HG03175 (cell line): Measurements from ENCODE around the gene PARD3B.

Experiments used
- ATAC-seq: cut with Tn5 transposase; IDR thresholded peaks from one replicate; pipeline ENCODE4 v1.9.1; 2021; ENCODE audit warnings: mild to moderate bottlenecking, moderate library complexity; ENCODE audit not compliant: unreplicated experiment

Gene PARD3B

GRCh38 chr2:204743393-204743960, 198.2 kb downstream of the PARD3B start:
- no peak for ATAC-seq

- no peak for ATAC-seq
Measured at GRCh38 chr2:204744506-204744905, 199.2 kb downstream of the PARD3B start.

GRCh38 chr2:204748286-204748685, 203.0 kb downstream of the PARD3B start:
- ATAC-seq = no peak

DNA sequence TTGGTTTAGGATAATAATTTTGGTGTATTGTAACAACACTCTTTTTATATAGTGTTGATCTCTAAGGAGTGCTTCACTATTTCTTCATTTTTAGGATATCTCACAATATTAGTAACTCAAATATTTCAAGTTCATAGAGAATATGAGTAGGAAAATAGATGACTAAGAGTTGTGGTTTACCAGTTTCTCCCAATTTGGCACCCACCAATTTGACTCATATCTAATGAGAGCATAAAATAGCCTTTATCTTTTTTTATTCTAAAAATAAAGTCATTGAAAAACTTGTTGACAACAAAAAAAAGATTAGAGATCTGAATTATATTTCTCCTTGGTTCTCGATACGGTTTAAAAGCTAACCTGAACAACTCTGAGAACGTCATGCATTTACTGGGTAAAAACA, 204.0 kb downstream of the PARD3B start:
- ATAC-seq = no peak

DNA sequence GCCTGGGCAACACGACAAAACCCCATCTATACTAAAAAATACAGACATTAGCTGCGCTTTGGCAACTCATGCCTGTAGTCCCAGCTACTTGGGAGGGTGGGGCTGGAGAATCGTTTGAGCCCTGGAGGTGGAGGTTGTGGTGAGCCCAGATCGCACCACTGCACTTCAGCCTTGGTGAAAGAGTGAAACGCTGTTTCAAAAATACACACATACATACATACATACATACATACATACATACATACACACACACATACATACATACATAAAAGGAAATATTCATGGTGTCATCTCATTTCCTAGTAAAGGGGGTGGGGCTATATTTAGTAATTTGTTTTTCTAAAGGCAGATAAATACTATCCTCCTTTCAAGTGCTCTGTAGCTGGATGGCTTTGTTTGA, 205.1 kb downstream of the PARD3B start:
- no peak for ATAC-seq

GRCh38 chr2:204751472-204751871, 206.2 kb downstream of the PARD3B start:
- ATAC-seq = no peak

DNA sequence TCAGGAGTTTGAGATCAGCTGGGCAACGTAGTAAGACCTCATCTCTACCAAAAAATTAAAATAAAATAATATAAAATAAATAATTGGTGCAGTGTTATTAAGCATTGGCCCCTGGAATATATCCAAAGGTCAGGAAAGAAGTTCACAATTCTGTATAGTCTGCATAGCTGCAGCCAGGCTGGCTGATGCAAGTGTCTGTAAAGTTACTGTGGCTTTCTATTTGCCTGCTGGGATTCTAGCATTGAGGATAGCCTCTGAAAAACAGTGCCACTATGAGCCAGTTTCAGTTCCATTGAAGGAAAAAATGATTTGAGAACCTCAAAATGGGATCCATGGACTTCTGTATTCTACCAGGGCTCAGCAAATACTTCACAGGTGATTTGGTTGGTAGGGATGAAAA, 208.6 kb downstream of the PARD3B start:
- no peak for ATAC-seq

DNA sequence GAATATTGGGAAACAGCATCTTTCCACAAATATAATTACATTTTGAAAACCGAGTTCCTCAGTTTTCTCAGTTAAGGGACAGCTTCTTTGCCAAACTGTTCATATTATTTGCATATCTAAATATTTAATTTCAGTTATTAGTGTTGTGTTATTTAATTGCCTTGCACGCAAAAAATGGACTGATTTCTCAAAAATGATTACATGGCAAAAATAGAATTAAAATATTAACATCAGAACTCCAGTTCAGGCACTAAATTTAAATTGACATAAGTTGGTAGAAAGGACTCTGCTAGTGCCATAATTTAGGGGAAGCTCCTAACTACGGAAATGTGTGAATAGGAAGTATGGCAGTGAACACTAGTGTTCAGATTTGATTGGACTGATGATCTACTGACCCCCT, 209.6 kb downstream of the PARD3B start:
- ATAC-seq = no peak

DNA sequence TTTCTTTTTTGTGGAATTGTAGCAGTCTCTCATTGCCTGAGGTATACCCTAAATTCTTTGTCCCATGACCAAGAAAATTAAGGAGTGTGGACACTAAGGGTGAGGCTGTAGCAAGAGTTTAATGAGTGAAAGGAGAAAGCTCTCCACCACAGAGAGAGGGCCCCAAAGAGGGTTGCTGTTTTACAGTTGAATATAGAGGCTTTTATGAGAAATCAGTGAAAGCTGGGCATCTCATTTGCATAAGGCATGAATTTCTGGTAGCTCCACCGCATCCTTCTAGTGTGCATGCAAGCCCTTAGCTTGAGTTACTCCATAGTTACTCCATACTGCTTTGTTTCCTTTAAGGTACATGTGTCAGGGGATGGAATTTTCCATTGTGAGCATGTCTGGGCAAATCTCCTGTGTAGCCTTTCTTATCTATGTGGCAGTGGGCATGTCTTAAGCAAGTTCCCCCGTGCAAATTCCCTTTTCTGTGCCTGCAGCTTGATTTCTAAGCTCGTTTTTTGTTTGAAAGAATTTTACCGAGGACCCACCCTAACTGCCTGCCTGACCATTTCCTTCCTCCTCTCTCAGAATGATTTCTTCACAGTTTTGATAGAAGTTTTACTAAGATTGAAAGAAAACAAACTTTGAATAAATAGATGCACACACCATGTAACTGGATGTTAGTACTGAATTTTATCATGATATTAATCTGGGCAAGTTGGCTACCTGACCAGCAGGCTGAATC, 218.9 kb downstream of the PARD3B start:
- no peak for ATAC-seq

DNA sequence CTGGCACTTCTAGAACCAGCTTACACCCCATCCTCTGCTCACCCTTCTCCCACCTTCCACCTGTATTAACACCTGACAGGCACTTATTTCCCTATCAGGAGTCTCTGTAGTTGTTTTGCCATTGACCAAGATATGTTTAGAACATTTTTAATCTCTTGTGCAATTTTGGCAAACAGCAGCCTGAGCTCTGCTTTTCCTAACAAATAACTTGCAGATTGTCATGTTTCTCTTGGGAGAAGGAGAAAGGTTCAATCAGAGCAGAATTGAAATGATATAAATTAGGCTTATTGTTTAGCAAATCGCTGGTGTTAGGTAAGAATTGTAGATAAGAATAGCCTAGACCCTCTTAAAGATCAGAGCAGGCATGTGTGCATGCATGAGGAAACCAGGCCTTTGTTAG, 225.5 kb downstream of the PARD3B start:
- no peak for ATAC-seq

DNA sequence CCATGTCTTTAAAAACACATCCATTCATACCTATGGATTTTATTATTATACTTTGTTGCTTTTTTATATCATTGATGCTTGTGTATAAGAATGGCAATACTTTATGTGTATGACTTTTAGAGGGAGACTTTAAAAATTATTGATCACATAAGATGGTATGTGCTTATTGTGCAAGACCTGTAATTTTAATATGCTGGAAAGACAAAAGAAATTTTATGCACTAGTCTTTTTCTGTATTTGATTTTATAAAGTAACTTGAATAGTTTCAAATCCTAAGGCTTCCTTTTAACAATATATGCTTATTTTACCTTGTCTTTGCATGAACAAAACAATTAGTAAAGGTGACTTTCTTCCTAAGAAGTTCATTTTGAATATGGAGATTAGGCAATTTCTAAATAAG, 226.4 kb downstream of the PARD3B start:
- no peak for ATAC-seq

DNA sequence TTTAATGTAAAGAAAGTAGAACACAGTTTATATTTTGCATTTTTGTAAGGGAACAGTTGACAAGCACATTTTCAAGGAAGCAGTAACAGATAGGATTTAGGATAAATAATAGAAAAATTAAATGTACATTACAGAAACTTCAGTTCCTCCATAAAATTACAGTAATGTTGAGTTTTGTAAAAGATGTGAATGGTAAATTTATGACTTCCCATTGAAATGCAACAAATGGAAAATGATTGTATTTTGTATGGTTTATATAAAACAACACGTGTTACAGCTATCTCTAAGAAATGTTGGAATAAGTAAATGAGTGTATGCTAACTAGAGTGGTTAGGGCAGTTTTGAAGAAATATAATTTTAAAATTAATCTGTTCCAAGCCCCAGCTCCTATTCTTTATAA, 227.3 kb downstream of the PARD3B start:
- ATAC-seq = no peak

DNA sequence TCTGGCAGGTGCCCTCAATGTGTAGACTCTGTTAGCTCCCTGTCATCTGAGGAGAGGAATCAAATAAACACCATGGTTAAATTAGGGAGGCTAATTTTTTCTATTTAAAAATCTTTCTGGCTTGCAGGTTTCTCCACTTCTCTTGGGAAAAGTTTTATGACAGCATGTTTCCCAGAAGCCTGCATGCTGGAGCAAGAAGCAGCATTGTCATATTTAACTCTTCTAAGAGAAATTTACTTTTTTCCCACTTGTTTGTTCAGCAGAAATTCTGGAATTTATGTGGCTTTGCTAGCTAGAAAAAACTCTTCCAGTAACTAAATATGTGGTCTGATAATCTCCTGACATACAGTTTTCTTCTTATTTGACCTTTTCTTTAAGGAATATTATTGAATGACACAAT, 230.5 kb downstream of the PARD3B start:
- no peak for ATAC-seq

GRCh38 chr2:204776781-204777559, 231.7 kb downstream of the PARD3B start:
- ATAC-seq = no peak

GRCh38 chr2:204779771-204780170, 234.5 kb downstream of the PARD3B start:
- ATAC-seq = no peak

GRCh38 chr2:204781941-204782340, 236.7 kb downstream of the PARD3B start:
- ATAC-seq = no peak

GRCh38 chr2:204790076-204790475, 244.8 kb downstream of the PARD3B start:
- no peak for ATAC-seq

DNA sequence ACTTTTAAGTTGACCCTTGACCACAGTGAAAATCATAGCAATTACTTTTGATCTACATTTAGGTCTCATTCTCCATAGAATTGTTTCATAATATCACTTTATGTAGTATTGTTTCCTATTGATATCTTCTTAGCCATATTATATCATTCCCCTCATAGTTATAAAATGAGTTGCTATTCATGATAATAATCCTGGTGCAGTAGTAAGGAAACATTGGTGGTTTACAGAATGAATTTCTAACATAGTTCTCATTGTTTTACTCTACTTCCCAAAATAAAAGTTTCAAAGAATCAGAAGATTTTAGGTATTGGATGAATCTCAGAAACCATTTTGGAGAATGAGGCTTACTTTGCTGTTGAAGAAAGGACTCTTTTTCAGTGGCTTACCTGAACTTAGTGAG, 246.0 kb downstream of the PARD3B start:
- no peak for ATAC-seq

DNA sequence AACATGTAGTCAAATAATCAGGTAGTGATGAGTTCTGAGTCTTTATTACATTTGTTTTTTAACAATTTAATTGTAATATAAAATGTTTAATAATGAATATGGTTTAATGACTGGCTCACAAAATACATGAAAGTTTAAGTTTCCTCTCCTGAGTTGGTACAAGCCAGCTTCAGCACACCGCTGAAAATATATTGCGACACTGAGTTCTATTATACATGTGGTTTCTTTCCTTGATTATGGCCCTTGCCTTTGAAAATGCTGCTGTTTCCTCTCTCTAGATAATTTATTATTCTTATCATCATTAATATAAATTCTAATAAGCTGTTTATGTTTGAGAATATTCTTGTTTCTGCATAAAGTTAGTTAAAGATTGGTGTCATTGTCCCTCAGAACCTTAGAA, 249.3 kb downstream of the PARD3B start:
- ATAC-seq = no peak

DNA sequence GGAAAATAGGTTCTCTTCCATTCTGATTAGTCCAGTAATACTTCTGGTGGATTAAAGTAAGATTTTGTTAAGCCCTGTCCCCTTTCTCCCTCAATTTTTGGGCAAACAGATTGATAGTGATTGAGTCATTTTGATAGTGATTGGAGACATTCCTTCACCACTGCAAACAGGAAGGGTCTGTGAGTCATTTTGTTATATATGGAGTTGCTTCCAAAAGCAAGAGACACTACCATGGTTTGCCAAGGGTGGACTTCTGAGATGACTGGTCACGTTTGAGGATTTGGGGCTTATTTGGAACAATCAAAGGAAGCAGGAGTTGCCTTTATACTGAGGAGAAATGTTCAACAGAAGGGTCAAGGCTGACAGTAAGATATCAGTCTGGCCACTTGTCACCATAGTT, 249.9 kb downstream of the PARD3B start:
- no peak for ATAC-seq

DNA sequence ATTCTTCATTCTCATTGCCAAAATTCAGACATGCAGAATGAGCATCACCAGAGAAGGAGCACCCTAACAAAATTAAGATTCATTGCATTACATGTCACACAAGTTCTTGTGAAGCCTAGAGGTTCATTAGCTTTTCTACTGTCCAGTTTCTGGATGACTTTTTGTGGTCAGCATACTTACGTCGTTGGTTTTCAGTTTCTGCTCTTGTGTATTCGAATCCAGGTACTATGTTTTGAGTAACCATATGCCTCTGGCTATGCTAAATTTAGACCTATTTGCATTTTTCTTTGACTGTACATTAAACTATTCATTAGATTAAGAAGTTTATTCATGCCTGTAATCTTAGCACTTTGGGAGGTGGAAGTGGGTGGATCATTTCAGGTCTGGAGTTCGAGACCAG, 251.3 kb downstream of the PARD3B start:
- ATAC-seq = peak; percentile 90

DNA sequence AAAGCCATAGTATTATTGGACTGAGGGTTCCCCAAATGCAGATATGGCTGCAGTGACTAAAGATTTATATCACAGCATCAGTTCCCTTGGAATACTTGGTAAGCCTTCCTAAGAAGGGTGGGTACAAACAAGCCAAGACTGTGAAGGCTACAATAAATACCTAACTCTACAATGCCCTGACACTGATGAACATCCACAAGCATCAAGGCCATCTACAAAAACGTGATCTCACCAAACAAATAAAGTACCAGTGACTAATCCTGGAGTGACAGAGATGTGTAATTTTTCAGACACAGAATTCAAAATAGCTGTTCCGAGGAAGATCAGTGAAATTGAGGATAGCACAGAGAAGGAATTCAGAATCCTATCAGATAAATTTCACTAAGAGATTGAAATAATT, 254.5 kb downstream of the PARD3B start:
- ATAC-seq = no peak
